HepG2 (cell line): Measurements from ENCODE around the gene ARHGAP5. TPM values are rescaled to one million over a fixed set of nuclear protein-coding genes. Genes with fewer than 3 reads are reported as not detected.

Experiments used
- CAMTA2 ChIP-seq: sonication (generic); formaldehyde crosslinking; IDR thresholded peaks from 2 replicates; pipeline ENCODE4 v1.4.0; 2020; ENCODE audit warnings: mild to moderate bottlenecking, missing genetic modification reagents, borderline replicate concordance
- HDAC1 ChIP-seq: sonication (generic); formaldehyde crosslinking; IDR thresholded peaks from 2 replicates; pipeline ENCODE4 v1.5.1; 2020; ENCODE audit warnings: mild to moderate bottlenecking, missing genetic modification reagents
- HMGXB3 ChIP-seq: sonication (generic); formaldehyde crosslinking; IDR thresholded peaks from 2 replicates; pipeline ENCODE4 v1.4.0; 2020; ENCODE audit warnings: missing genetic modification reagents, borderline replicate concordance
- HNF1A ChIP-seq, 2 experiments: sonication (generic) in 1 of 2; formaldehyde crosslinking in 1 of 2; IDR thresholded peaks; 2 replicates each; pipeline versions ENCODE4 v1.4.0 to v1.6.1; 2016 to 2020; ENCODE audit warnings: borderline replicate concordance in 1 of 2, low read depth in 1 of 2, mild to moderate bottlenecking in 1 of 2, missing genetic modification reagents in 1 of 2
- HNF4A ChIP-seq: sonication (generic); formaldehyde crosslinking; IDR thresholded peaks from 2 replicates; pipeline ENCODE4 v1.4.0; 2020; ENCODE audit warnings: missing genetic modification reagents
- KDM6A ChIP-seq: IDR thresholded peaks from 2 replicates; pipeline ENCODE4 v1.6.1; 2016; ENCODE audit warnings: low read depth
- NRL ChIP-seq: sonication (generic); formaldehyde crosslinking; IDR thresholded peaks from 2 replicates; pipeline ENCODE4 v1.5.0; 2020; ENCODE audit warnings: missing genetic modification reagents, mild to moderate bottlenecking, moderate library complexity, borderline replicate concordance
- PHF20 ChIP-seq: sonication (generic); formaldehyde crosslinking; IDR thresholded peaks from 2 replicates; pipeline ENCODE4 v1.5.0; 2020; ENCODE audit warnings: mild to moderate bottlenecking, missing genetic modification reagents
- SATB2 ChIP-seq: sonication (generic); formaldehyde crosslinking; IDR thresholded peaks from 2 replicates; pipeline ENCODE4 v1.5.0; 2020; ENCODE audit warnings: missing genetic modification reagents
- ZNF609 ChIP-seq: sonication (generic); formaldehyde crosslinking; IDR thresholded peaks from 2 replicates; pipeline ENCODE4 v1.4.0; 2020; ENCODE audit warnings: mild to moderate bottlenecking, missing genetic modification reagents, borderline replicate concordance
- ZNF639 ChIP-seq: conservative IDR thresholded peaks from 2 replicates; pipeline ENCODE4 v1.6.1; 2018; ENCODE audit warnings: missing genetic modification reagents
- polyA plus RNA-seq, 8 experiments: library from polyadenylated mRNA; depleted of rRNA in 3 of 8; stranded (reverse) in 7 of 8; unstranded in 1 of 8; fragments of >200 nt; fragmentation: Illumina TruSeq in 4 of 8; extraction: Trizol in 4 of 8; gene quantifications; 2 replicates each; pipeline versions ENCODE4 v1.2.1 to v1.2.3, GENCODE V29; 2011 to 2016; ENCODE audit warnings: low read depth in 4 of 8, missing spikeins in 1 of 8, mixed read lengths in 1 of 8; ENCODE audit not compliant: insufficient read depth in 1 of 8
- total RNA-seq, 5 experiments: library from RNA; depleted of rRNA; stranded (reverse); fragments of >200 nt; fragmentation: Illumina TruSeq; extraction: Trizol; gene quantifications; 2 replicates each; pipeline ENCODE4 v1.2.3, GENCODE V29; 2016; ENCODE audit warnings: low read depth in 1 of 5
- TF ChIP-seq, protein P1 (sequence below): sonication (generic); formaldehyde crosslinking; IDR thresholded peaks from 2 replicates; pipeline ENCODE4 v1.4.0; 2020; ENCODE audit warnings: missing genetic modification reagents

Gene ARHGAP5
- total and polyA plus RNA-seq, 2 of the 13 experiments (the other 11 are each of a cell fraction or from before 2014, with no cell fraction given) = 33.7 to 144 TPM

DNA sequence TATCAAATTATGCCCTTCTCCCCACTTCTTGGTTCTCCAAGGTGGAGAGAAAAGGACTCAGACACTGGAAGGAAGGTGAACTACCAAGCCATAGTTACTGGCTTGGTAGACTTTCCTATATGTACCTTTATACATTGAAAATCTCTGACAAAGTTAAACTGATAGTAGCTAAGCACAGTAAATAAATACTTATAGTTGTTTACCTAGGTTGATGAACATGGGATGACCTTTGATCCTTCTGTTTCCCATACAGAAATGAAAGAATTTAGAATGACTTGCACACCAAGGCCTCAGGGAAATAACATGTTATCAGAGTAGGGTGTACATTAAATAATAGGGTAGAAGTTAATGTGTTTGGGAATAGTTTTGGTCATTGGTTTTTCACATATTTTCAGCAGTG is 6.7 kb downstream of the ARHGAP5 start (continued):
- TF ChIP-seq ZNF609 (CRISPR knock-in tag) (no peak), HNF4A (CRISPR knock-in tag) (peak; percentile 89), NRL (CRISPR knock-in tag) (no peak), CAMTA2 (CRISPR knock-in tag) (no peak), ZNF639 (CRISPR knock-in tag) (no peak), HMGXB3 (CRISPR knock-in tag) (no peak), HDAC1 (CRISPR knock-in tag) (no peak; the same call in 1 of the 2 replicates), PHF20 (CRISPR knock-in tag) (no peak), SATB2 (no peak), KDM6A (peak; percentile 77), HNF1A (IDR thresholded peaks at IDR 0.05; ENCODE audit: low read depth) (0 out of 2 replicates have a peak, but pooled peaks have one; percentile 23), HNF1A (CRISPR knock-in tag; IDR thresholded peaks at IDR 0.05; ENCODE audit: borderline replicate concordance) (no peak)
- TF ChIP-seq, protein P1, sequence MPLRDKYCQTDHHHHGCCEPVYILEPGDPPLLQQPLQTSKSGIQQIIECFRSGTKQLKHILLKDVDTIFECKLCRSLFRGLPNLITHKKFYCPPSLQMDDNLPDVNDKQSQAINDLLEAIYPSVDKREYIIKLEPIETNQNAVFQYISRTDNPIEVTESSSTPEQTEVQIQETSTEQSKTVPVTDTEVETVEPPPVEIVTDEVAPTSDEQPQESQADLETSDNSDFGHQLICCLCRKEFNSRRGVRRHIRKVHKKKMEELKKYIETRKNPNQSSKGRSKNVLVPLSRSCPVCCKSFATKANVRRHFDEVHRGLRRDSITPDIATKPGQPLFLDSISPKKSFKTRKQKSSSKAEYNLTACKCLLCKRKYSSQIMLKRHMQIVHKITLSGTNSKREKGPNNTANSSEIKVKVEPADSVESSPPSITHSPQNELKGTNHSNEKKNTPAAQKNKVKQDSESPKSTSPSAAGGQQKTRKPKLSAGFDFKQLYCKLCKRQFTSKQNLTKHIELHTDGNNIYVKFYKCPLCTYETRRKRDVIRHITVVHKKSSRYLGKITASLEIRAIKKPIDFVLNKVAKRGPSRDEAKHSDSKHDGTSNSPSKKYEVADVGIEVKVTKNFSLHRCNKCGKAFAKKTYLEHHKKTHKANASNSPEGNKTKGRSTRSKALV (CRISPR knock-in tag) = no peak
